Epithelial cell of esophagus (primary cell): ENCODE measurements around the gene NOTCH2.

Experiments used
- DNase-seq: peaks from one replicate; pipeline ENCODE4 v3.0.0; 2010; ENCODE audit warnings: low read depth
- H3K4me3 ChIP-seq: 2 replicates; pipeline ENCODE4 v1.5.1; 2011; ENCODE audit warnings: mild to moderate bottlenecking, low read length, control low read depth
- TF ChIP-seq, protein P1 (sequence below): IDR thresholded peaks from 2 replicates; pipeline ENCODE4 v1.5.1; 2011; ENCODE audit warnings: low read depth, mild to moderate bottlenecking, low read length, control low read depth, inconsistent platforms; ENCODE audit not compliant: insufficient read depth; ENCODE audit errors: missing control alignments

Gene NOTCH2

DNA sequence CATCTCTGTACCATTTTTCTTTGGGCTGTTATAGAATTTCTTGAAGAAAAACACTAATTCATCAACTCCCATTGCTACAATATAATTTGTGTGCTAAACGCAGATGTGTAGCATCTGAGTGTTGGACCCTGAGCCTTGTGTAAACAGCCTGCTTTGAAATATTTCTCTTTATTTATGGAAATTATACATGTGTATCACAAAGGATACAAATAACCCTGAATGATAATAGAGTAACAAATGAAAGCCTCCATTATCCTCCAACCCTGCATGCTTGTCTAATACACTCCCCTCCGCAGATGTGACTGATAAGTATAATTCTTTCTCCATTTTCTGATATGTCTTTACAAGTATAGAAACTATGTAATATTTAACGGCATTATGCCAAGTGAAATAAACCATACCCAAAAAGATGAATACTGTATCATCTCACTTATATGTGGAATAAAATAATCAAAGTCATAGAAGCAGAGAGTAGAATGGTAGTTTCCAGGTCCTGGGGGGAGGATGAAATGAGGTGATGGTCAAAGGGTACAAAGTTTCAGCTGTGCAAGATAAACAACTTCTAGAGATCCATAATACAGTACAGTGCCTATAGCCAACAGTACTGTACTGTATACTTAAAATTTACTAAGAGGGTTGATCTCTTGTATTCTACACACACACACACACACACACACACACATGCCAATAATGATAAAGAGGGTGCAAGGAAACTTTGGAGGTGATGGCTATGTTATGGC lies 170.3 kb downstream of the NOTCH2 start:
- TF ChIP-seq, protein P1, sequence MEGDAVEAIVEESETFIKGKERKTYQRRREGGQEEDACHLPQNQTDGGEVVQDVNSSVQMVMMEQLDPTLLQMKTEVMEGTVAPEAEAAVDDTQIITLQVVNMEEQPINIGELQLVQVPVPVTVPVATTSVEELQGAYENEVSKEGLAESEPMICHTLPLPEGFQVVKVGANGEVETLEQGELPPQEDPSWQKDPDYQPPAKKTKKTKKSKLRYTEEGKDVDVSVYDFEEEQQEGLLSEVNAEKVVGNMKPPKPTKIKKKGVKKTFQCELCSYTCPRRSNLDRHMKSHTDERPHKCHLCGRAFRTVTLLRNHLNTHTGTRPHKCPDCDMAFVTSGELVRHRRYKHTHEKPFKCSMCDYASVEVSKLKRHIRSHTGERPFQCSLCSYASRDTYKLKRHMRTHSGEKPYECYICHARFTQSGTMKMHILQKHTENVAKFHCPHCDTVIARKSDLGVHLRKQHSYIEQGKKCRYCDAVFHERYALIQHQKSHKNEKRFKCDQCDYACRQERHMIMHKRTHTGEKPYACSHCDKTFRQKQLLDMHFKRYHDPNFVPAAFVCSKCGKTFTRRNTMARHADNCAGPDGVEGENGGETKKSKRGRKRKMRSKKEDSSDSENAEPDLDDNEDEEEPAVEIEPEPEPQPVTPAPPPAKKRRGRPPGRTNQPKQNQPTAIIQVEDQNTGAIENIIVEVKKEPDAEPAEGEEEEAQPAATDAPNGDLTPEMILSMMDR: no peak
- no peak for DNase-seq
- no peak overlapping the region for H3K4me3 ChIP-seq

DNA sequence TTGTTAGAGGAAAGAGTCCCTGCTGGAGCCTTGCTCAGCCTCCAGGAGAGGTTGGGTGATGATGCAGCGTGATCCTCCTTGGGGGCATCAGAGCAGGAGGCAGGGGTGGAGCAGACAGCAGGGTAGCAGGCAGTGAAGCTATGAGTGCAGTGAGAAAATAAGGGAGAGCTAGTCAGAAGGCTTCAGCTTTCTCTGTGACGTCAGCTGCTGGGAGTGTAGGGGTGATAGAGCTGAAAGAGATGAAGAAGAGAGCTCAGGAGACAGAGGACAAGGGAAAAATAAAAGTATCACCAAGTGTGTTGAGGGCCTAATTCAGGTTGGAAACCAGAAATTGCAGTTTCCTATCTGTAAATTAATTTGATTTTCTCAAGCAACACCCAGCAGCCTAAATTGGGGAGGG lies 170.9 kb downstream of the NOTCH2 start:
- TF ChIP-seq, protein P1: no peak
- no peak for DNase-seq
- H3K4me3 ChIP-seq: no peak overlapping the region

DNA sequence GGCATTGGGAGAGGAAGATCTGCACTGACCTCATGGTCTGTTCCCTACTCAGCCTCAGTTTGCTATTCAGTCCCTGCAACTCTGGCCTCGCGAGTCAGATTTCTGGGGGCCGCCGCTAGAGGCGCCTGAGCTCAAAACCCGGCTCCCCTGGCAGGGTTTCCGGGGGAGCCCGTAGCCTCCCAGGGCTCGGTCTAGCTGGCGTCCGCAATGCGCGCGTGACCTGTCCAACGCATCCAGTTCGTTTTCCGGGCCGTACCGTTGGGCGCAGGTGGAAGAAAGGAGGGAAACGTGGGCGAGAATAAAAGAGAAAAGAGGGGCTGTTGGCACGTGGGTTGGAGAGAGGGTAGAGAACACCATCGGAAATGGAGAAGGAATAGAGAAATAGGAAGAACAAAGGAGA lies 173.2 kb downstream of the NOTCH2 start, which contains the start of gene ADAM30:
Gene ADAM30 (minus strand): TSS at position 213 of the 400 bp plus-strand sequence. CDS start 179 bp downstream, at position 34.
- TF ChIP-seq, protein P1: peak; percentile 8
- H3K4me3 ChIP-seq: no peak within 1 kb of the TSS
- no peak for DNase-seq

DNA sequence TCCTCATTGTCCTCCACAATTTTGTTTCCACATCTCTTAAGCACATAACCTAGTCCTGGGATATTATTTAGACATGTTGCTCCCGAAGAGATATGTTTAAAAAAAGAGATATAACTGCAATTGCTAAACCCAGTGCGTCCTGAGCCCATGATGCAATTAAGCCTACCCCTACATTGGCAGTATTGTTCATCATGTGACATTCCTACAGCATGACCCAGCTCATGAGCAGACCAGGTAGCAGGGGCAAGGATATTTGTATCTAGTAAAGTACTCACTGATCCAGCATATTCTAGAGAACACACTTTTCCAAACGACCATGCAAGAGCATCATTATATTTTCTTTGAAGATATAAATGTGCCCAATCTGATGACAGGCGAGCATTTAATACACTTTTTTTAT lies 174.4 kb downstream of the NOTCH2 start:
- TF ChIP-seq, protein P1: no peak
- no peak overlapping the region for H3K4me3 ChIP-seq
- peak; percentile 47 for DNase-seq

DNA sequence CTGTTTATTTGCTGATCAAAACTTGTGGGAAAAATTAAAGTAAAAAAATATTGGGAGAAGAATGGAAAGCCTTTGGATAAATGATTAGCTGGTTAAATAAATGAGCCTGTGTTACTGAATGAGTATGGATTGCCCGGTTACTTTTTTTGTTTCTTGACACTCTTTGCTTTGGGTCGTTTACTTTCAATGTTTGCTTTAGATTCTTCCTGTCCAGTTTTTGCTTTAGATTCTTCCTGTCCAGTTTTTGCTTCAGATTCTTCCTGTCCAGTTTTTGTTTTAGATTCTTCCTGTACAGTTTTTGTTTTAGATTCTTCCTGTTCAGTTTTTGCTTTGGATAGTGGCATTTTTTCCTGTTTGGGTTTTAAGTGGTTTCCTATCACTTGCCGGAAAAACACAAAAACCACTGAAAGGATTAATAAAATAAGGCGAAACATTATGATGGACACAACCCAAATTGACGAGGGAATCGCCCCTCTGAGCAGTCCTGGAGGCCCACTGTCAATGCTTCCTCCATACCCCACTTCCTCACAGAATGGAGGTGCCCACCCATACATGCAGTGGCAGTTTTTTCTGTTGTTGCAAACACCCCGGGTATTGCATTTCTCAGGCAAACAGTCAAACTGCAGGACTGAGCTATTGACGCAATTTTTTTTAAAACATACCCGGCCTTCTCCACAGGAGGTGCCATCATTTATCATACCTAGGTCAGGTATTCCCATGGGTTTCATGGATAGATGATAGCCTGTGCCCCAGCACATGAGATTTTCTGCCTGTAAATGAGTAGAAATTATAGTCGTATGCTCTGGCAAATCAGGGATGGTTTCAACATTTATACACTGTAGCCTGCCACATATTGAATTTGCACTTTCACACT lies 175.4 kb downstream of the NOTCH2 start:
- no peak for DNase-seq
- TF ChIP-seq, protein P1: no peak

DNA sequence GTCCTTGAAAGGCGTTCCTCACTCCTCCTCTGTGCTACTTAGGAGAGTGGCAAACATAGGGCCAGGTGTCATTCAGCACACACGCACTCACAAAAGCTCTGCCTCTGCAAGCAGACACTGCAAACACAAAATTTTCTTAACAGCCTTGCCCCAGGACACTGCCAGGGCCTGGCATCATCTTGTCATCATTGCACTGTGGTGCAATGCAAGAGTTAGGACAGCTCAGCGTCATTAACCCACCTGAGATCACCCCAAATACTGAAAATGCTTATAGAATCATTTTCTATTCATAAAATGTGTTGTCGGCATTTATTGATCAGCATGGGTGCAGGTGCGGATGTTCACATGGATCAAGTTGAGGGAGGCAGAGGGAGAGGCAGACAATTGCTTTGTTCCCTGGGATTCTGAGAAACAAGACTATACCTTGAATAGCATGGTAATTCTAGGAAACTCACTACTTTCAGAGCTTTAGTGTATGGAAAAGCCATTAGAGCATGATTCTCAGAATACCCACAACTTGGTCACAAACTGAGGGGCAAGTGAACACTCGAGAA lies 176.1 kb downstream of the NOTCH2 start:
- no peak for DNase-seq
- TF ChIP-seq, protein P1: no peak
- no peak overlapping the region for H3K4me3 ChIP-seq

More for the DNA sequence above, 175.4 kb downstream of the NOTCH2 start:
- no peak overlapping the region for H3K4me3 ChIP-seq
